ENCODE measurements around the gene GGA1.
"Not testable (repeated sequence)": the region's sequence is repeated elsewhere in the genome, so short reads cannot be mapped to it uniquely, and the experiment has no call there.

Gene GGA1

DNA sequence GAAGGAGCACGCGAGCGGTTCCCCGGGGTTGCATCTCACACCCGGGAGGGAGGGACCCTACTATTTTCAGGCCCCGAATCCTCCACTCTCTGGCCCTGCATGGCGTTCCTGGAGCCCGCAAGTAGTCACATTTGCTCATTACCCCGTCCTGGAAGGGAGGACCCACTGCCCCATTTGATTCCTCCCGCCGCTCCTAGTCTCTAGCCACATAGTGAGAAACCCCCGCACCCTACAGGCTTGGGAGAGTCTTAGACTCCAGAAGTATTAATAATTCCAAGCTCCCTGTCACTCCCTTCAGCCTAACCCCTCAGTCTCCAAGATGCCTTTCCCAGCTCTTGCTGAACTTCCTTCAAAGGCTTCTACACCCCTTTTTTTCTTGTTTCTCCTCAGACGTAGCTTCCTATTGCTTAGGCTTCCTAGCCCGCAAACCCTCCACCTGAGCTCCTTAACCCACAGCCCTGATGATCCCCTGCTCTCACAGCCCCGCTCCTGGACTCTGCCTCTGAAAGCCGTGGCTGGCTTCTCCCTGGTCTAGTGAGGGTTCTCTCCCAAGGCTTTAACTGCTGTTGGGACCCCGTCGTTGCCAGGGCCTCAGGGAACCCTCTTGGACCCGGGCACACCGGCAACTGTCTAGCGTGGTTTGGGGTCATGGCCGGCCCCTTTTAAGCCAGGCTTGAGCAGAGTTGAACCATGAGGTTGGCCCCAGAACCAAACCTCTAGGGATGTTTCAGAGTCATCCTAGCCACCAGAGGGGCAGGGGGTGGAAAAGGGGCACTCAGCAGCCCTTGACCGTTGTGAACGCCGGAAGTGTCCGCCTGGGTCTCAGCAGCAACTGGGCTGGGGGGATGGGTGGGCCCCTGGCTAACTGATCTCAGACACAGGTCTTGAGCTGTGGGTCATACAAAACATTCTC, 862 bp downstream of the GGA1 start:
- peak in 4 of 14 donors; percentile 38 to 61 (median 42) for DNase-seq

DNA sequence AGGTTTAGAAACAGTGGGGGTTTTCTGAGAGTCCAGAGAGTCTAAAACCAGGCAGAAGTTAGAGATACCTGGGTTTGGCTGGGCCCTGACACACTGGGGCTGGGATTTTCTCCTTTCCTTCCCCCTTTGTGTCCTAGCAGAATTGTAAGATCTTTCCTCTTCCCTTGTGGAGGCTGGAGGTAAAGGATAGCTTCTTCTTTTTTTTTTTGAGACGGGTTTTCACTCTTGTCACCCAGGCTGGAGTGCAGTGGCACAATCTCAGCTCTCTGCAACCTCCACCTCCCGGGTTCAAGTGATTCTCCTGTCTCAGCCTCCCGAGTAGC, 1.5 kb downstream of the GGA1 start:
- not testable (repeated sequence) for DNase-seq

DNA sequence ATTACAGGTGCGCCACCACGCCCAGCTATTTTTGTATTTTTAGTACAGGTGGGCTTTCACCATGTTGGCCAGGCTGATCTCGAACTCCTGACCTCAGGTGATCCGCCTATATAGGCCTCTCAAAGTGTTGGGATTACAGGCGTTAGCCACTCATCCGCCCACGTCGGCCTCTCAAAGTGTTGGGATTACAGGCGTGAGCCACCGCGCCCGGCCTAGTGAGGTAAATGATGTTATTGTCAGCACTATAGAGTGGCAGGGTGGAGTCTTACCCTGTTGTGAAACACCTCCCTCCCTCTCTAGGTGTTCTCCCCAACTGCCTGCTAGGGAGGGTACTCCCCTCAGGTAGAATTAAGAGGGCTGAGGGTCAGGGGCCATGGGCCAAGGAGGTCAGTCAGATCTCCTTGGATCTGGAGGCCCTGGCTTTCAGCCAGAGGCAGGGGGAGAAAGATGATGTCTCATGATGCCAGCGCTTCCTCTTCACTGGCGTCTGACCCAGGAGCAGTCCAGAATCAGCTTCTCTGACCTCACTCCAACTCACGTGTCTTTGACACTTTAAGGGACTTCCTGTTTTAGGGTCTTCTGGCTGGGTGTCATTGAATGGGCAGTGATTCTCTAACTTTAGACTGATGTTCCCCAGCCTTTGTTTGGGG, 2.0 kb downstream of the GGA1 start:
- peak in 7 of 14 donors; percentile 6 to 47 (median 34) for DNase-seq

DNA sequence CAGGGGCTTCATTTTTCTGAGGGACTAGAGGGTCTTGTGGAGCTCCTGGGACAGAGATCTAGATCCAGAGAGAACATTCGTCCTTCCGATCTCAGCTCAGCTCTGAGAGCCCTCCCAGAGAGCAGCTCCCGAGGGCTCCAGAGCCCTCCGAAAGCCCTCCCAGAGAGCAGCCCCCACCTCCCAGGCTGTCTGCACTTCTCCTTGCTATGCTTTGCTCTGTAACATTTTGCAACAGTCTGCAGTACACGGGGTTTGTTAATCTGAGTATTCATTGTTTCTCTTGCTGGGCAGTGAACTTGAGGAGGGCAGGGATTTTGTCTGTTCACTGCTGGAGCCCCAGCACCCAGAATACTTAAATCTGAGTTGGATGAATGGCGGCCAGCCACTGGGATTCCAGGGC, 2.6 kb downstream of the GGA1 start:
- DNase-seq, result no peak

DNA sequence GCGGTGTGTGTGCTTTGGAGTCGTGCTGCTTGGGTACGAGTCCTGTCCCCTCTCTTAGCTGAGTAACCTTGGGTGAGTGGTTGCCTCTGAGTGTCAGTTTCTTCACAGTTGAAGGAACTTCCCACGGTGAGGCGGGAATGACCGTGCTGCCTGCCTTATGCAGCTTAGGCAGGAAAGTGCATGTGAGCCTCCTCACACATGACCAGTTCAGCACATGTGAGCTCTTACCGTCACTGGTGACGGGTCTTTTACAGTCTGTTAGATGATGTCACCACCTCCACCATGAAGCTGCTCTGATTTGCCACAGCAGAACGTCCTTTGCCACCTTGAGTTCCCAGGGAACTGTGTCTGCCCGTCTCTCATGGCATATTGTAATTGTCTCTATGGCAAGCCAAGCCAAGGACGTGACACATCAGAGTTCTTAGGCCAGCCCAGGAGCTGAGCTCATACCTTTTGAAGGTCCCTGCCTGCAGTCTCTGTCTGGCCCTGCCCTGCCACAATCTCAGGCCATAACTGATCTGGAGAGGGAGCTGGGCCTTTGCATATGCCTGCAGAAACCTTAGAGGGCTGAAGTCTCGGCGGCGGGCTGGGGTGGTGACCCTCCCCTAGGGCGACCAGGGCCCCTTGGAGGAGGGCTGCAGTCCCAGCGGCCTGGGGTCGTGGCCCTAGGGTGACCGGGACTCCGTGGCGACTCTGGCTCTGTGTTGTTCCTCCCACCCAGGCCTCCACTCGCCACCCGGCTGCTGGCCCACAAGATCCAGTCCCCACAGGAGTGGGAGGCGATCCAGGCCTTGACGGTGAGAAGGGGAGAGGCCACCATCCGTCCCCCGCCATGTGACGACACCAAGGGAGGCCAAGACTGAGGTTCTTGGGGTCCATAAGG, 7.8 kb downstream of the GGA1 start:
- no peak for DNase-seq

DNA sequence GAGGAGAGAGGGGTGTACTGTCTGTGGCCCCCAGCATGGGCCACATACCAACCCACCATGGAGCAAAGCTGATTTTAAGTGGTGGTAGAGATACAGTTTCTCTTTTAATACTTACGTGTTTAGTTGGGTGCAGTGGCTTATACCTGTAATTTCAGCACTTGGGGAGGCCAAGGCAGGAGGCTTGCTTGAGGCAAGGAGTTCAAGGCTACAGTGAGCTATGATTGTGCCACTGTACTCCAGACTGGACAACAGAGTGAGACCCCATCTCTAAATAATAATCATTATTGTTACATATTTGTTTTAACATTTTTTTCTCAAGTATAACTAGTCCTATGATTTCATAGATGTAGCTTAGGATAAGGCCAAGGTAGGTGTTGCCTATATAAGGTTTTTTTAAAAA, 8.8 kb downstream of the GGA1 start:
- DNase-seq, result no peak

DNA sequence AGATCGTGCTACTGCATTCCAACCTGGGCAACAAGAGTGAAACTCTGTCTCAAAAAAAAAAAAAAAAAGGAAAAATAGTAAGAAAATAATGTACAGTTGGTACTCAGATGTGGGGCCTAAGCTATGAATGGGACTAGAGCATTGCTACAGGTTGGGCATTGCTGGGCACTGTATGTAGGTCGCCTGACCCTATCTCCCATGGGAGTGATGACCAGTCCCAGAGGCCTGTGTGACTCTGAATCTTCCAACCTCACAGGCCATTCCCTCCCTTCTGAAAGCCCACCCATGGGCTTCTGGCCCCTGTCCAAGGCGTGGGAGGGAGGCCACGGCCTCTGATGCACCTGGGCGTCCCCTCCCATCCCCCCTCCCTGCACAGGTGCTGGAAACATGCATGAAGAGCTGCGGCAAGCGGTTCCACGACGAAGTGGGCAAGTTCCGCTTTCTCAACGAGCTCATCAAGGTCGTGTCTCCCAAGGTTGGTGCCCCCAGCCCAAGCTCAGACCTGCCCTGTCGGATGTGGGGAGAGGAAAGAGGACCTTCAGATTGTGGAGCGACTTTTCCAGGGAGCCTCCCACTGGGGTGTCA, 9.5 kb downstream of the GGA1 start:
- DNase-seq, result no peak

DNA sequence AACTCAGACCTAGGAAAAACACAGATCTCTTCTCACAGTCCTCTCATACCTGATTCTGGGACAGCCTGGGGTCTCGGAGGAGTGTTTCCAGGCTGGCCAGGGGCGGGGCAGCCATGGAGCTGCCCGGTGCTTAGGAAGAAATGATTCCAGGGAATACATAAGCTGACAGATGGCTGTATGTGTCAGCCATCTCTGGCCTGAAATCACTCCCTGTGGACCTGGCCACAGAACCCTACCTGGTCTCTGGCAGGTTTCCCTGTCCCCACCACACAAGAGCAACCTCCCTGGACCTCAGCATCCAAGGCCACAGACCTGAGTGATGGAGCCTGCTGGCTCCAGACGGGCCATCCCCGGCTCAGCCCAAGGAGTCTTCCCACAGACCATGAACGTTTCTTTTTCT, 10.0 kb downstream of the GGA1 start:
- DNase-seq, result peak in 1 of 14 donors; percentile 86

DNA sequence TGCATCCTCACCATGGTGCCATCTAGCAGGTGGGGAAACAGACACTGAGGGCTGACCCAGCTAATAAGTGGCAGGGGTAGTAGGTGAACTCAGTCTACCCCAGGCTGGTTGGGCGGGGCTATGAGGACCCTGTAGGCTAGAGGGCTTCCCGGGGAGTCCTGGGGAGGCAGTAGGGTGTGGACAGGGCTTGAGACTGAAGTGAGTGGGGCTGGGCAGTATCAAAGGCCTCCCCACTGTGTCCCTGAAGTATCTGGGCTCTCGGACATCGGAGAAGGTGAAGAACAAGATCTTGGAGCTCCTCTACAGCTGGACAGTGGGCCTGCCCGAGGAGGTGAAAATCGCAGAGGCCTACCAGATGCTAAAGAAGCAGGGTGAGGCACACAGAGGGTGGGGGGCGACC, 11.4 kb downstream of the GGA1 start:
- no peak for DNase-seq

DNA sequence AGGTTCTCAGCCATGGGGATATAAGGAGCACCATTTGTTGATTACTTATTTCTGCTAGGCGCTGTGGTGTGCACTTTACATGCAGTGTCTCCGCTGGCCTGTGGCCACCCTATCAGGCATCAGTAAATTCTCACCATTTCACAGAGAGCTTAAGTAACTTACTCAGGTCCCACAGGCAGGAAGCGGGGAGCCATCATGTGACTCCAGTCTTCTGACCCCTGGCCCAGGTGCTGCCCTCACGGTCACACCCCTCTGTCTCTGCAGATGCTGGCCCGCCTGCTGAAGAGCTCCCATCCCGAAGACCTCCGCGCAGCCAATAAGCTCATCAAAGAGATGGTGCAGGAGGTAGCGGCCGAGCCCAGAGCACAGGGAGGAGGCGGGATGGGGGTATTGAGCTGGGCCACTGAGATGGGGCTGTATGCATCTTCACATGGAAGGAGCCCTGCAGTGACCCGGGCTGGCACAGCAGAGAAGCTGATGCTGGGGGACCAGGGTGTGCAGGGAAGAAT, 12.8 kb downstream of the GGA1 start:
- DNase-seq, result no peak

DNA sequence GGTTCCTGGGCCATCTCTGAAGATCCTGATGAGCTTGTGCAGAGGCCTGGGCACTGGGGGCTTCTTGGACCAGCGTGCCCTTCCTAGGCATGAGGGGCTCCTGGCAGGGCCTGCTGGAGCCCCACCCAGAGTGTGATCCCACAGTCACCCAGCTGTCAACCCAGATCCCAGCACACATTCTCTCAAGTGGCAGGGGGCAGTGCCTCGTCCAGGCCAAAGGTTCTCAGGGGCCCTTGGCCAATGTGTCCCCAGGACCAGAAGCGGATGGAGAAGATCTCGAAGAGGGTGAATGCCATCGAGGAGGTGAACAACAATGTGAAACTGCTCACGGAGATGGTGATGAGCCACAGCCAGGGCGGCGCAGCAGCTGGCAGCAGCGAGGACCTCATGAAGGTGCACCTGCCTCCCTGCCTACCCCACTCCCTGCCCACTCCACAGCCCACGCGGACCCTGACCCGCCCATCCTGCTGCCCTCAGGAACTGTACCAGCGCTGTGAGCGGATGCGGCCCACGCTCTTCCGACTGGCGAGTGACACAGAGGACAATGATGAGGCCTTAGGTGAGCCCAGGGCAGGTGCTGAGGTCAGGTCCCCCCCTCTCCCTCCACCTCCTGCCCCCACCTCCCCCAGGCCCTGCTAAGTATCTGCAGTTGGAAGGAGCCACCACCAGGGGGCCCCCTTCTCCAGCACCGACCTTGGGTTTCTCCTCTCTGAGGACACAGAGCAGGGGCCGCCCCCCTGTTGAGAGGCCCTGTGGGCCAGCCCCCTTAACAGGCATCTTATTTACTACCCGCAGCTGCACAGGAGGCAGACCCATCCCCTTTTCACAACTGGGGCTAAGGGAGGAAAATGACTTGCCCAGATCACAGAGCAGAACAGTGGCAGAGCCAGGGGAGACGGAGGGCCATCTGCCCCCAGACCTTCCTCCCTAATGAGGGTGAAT, 14.7 kb downstream of the GGA1 start:
- DNase-seq, result peak in 6 of 14 donors; percentile 26 to 53 (median 35)

DNA sequence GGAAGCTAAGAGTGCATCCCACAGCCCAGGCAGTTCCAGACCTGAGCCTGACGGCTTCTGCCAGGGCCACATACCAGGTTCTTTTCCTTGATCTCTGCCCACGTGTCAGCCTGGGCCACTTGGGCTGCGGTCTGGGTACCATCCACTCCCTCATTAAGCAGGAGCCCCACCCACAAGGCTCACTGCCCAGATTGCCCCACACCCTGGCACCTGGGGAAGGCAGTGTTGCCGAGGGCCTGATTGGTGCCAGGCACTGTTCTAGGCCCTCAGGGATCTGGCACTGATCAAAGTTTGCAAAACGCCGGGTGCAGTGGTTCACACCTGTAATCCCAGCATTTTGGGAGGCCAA, 15.4 kb downstream of the GGA1 start:
- no peak for DNase-seq

DNA sequence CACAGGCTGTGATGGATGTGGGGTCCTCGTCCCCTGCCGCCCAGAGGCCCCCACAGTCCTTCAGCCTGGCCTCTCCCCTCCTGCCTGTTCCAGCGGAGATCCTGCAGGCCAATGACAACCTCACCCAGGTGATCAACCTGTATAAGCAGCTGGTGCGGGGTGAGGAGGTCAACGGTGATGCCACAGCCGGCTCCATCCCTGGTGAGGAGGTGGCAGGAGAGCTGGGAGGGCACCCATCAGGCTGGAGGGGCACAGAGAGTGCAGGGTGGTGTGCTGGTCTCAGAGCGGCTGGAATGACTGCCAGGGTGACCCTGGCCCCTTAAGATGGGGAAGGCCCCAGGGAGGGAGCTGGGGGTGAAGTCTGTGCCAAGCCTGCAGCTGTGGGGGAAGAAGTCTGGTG, 16.2 kb downstream of the GGA1 start:
- DNase-seq, result no peak

DNA sequence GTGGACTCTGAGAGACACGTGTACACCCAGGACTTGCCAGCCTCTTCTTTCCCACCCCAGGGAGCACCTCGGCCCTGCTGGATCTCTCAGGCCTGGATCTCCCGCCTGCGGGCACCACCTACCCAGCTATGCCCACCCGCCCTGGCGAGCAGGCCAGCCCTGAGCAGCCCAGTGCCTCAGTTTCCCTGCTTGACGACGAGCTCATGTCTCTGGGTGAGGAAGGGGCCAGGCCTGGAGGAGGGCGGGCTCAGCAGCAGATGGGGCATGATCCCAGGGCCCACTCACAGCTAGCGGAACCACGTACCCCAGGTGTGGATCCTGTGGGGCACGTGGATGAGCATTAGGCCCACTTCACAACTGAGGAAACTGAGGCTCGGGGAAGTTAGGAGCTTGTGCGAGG, 17.1 kb downstream of the GGA1 start:
- DNase-seq, result no peak

DNA sequence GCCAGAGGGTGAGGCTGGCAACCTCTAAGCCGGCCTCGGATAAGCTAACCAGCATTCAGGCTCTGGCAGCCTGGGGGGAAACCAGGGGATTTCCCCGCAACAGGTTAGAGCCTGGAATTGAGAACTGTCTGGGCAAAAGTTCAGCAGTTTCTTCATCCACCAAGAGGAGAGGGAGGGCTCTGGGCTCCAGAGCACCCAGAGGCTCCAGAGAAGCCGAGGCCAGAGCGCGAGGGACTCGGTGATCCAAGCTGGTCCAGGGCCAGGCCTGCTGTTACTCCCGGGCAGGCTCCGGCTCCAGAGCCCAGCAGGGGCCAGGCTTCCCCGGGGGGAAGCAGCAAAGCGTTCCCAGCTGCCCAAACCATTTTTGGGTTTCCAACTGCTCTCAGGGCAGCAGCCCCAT, 17.5 kb downstream of the GGA1 start:
- DNase-seq, result peak in 5 of 14 donors; percentile 12 to 65 (median 20)

DNA sequence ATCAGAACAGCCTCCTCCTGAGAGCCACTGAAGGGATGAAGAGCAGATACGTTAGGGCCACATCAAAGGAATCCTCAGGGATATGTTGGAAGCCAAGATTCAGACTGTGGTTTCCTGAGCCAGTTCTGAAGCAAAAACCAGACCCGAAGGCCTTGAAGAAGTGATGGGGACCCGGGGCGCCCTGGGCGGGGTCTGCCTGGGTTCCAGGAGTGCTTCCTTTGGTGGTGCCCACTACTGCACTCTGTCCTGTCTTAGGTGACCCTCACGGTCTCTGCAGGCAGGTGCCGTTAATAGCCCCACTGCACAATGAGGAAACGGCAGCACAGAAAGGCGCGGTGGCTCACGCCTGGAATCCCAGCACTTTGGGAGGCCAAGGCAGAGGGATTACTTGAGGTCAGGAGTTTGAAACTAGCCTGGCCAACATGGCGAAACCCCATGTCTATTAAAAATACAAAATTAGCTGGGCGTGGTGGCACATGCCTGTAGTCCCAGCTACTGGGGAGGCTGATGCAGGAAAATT, 18.0 kb downstream of the GGA1 start:
- no peak for DNase-seq

DNA sequence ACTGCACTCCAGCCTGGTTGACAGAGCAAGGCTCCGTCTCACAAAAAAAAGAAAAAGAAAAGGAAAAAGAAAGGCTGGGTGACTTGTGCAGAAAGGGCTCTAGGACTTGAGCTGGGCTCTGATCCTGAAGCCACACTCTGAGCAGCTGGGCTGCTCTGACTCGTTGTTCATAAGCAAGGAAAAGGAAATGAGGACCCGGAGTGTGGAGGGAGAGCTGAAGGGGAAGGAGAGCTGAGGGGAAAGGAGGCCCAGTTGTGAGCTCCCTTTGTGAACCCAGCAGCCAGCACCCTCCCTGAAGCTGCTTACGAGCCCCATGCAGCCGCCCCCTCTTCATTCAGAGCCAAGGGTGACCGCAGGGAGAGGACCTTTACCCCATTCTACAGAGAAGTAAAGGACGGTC, 18.5 kb downstream of the GGA1 start:
- no peak for DNase-seq

DNA sequence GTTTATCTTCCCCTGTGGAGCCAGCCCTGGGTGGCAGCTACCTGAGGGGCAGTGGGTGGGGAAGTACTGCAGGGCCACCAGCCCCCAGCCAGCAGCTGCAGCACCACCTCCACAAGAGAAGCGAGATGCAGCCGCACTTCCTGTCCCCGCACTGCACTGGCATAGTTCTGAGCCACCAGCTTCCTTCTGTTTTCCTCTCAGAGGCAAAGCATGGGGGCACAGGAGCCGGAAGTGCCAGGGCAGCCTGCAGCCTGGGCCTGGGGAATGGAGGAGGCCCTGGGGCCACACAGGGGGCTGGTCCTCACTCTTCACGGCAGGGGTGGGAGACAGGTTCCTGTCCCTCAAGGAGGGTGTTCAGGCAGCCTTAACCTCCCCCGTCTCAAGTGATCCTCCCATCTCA, 18.9 kb downstream of the GGA1 start:
- no peak for DNase-seq

DNA sequence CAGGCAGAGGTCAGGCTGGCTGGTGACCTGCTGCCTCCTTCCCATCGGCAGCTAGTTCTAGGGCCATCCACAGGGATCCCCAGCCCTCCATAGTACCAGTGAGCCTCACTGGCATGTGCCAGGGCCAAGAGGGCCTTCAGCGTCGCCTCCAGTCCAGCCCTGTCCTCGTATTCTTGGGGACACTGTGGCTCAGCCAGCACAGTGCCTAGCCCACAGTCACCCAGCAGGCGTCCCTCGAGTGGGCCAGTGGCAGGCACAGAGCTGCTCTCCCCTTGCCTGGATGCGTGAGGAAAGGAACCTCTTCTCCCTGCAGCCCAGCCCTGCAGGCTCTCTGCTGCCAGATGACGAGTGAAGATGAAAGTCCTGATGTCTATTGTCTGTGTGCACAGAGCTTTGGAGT, 20.2 kb downstream of the GGA1 start:
- DNase-seq, result no peak

DNA sequence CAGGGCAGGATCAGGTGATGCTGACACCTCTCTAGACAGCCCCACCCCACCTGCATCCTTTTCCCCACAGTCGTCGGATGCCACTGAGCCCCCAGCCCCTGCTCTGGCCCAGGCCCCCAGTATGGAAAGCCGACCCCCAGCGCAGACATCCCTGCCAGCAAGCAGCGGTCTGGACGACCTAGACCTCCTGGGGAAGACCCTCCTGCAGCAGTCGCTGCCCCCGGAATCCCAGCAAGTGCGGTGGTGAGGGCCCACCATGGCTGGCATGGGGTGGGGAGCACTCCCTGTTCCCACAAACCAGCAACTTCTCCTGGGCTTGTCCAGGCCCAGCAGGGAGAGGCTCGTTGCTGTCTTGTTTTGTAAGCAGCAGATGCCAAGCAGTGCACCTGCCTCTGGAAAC, 21.3 kb downstream of the GGA1 start:
- DNase-seq, result no peak

DNA sequence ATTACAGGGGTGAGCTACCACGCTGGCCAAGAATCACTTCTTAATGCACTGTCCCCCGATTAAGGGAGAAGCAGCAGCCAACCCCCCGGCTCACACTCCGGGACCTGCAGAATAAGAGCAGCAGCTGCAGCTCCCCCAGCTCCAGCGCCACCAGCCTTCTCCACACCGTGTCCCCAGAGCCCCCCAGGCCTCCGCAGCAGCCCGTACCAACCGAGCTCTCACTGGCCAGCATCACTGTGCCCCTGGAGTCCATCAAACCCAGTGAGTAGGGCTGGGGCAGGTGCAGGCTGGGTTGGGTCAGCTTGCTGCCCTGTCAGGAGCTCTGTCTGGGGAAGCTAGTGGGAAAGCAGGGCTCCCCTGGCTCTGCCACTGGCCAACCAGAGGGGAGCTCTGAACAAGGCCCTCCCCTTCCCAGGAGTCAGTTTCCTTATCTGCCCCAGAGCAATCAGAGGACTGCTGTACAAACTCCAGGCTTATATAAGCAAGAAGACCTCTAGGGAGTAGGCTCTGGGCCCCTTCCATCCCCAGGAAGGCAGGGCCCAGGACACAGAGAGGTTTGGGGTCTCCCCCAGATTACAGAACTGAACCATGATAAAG, 22.3 kb downstream of the GGA1 start:
- no peak for DNase-seq
